GM08714 (cell line): ENCODE measurements around the gene EPHX1.
"Not testable (repeated sequence)": the region's sequence is repeated elsewhere in the genome, so short reads cannot be mapped to it uniquely, and the experiment has no call there.

Source experiments
- H3K4me3 ChIP-seq: fragments of 200-500 bp; sonication (Bioruptor generic); 2 replicates; pipeline ENCODE4 v1.5.1; 2014; ENCODE audit warnings: mild to moderate bottlenecking, low read length, inconsistent platforms
- ZNF274 ChIP-seq: IDR thresholded peaks from 2 replicates; pipeline ENCODE4 v1.6.1; 2012; ENCODE audit warnings: mild to moderate bottlenecking, low read depth, low read length

EPHX1 gene

GRCh38 chr1:225809842-225810578, at the start of gene EPHX1:
EPHX1 (plus strand) TSS chr1:225810124; CDS start chr1:225828730, 18,606 bp downstream.
- peak within 1 kb of the TSS; percentile 68 for H3K4me3 ChIP-seq
- TF ChIP-seq ZNF274: no peak

- no peak overlapping the region for H3K4me3 ChIP-seq
- no peak for TF ChIP-seq ZNF274
Measured at GRCh38 chr1:225760531-225760930, 49.4 kb upstream of the EPHX1 start.

GRCh38 chr1:225761395-225761794, 48.5 kb upstream of the EPHX1 start:
- not testable (repeated sequence) for H3K4me3 ChIP-seq

GRCh38 chr1:225762002-225762441, 47.9 kb upstream of the EPHX1 start:
- no peak for TF ChIP-seq ZNF274

GRCh38 chr1:225762444-225762843, 47.5 kb upstream of the EPHX1 start:
- no peak overlapping the region for H3K4me3 ChIP-seq
- TF ChIP-seq ZNF274: no peak

More at GRCh38 chr1:225762002-225762441, 47.9 kb upstream of the EPHX1 start:
- H3K4me3 ChIP-seq: no peak overlapping the region

GRCh38 chr1:225763716-225764548, 46.0 kb upstream of the EPHX1 start:
- TF ChIP-seq ZNF274: no peak
- no peak overlapping the region for H3K4me3 ChIP-seq

GRCh38 chr1:225765982-225766674, 43.8 kb upstream of the EPHX1 start:
- TF ChIP-seq ZNF274: no peak
- no peak overlapping the region for H3K4me3 ChIP-seq

GRCh38 chr1:225766967-225767633, 42.8 kb upstream of the EPHX1 start:
- no peak for TF ChIP-seq ZNF274
- H3K4me3 ChIP-seq: no peak overlapping the region

GRCh38 chr1:225767634-225768540, 42.0 kb upstream of the EPHX1 start:
- no peak overlapping the region for H3K4me3 ChIP-seq
- TF ChIP-seq ZNF274: no peak

GRCh38 chr1:225768662-225769426, 41.1 kb upstream of the EPHX1 start:
- TF ChIP-seq ZNF274: no peak
- H3K4me3 ChIP-seq: no peak overlapping the region

- TF ChIP-seq ZNF274: no peak
- H3K4me3 ChIP-seq: no peak overlapping the region
Measured at GRCh38 chr1:225769687-225770086, 40.2 kb upstream of the EPHX1 start.

GRCh38 chr1:225770561-225771248, 39.2 kb upstream of the EPHX1 start:
- TF ChIP-seq ZNF274: no peak
- H3K4me3 ChIP-seq: no peak overlapping the region
